Activated naive CD8-positive, alpha-beta T cell treated with anti-CD3 and anti-CD28 coated beads for 36 hours (primary cell): Measurements from ENCODE around the gene ADAM11. TPM values are rescaled to one million over a fixed set of nuclear protein-coding genes. Genes with fewer than 3 reads are reported as not detected.

Source experiments
- DNase-seq: peaks from one replicate; pipeline ENCODE4 v3.0.0; 2021
- H3K27ac Mint-ChIP-seq: one replicate; pipeline ENCODE4 v1.8.0; 2022; ENCODE audit warnings: mild to moderate bottlenecking, moderate library complexity, mixed read lengths
- H3K27me3 Mint-ChIP-seq: one replicate; pipeline ENCODE4 v1.8.0; 2022; ENCODE audit warnings: mild to moderate bottlenecking, mixed read lengths
- H3K36me3 Mint-ChIP-seq: one replicate; pipeline ENCODE4 v1.8.0; 2021; ENCODE audit warnings: mild to moderate bottlenecking, mixed read lengths
- H3K4me1 Mint-ChIP-seq: one replicate; pipeline ENCODE4 v1.8.0; 2021; ENCODE audit warnings: mixed read lengths
- H3K4me3 Mint-ChIP-seq: one replicate; pipeline ENCODE4 v1.8.0; 2022; ENCODE audit warnings: mild to moderate bottlenecking, moderate library complexity, mixed read lengths
- H3K9me3 Mint-ChIP-seq: one replicate; pipeline ENCODE4 v1.8.0; 2022; ENCODE audit warnings: mixed read lengths
- total RNA-seq, 2 experiments: library from RNA; stranded (reverse); gene quantifications; one replicate each; pipeline ENCODE4 v1.2.3, GENCODE V29; 2021

ADAM11 gene
- total RNA-seq, 2 experiments from 2014 or later: 0.10 TPM

GRCh38 chr17:44767493-44767892 lies 8.7 kb downstream of the ADAM11 start:
- Mint-ChIP-seq H3K27me3 (peaks cover 32% of the 10 kb centered on the region), H3K36me3 (no peaks in the 10 kb centered on the region), H3K27ac (no peak overlapping the region), H3K9me3 (no peaks in the 10 kb centered on the region), H3K4me3 (no peak overlapping the region), H3K4me1 (no peaks in the 10 kb centered on the region)
- DNase-seq: no peak

- no peak overlapping the region for H3K27ac Mint-ChIP-seq
- H3K36me3 Mint-ChIP-seq: no peaks in the 10 kb centered on the region
- peaks cover 31% of the 10 kb centered on the region for H3K27me3 Mint-ChIP-seq
- H3K9me3 Mint-ChIP-seq: no peaks in the 10 kb centered on the region
- no peak overlapping the region for H3K4me3 Mint-ChIP-seq
- no peak for DNase-seq
- H3K4me1 Mint-ChIP-seq: no peaks in the 10 kb centered on the region
Observed at GRCh38 chr17:44768505-44769142, 9.8 kb downstream of the ADAM11 start.

GRCh38 chr17:44769230-44769629 lies 10.4 kb downstream of the ADAM11 start:
- Mint-ChIP-seq H3K4me1 (no peaks in the 10 kb centered on the region), H3K27me3 (peaks cover 31% of the 10 kb centered on the region), H3K4me3 (no peak overlapping the region), H3K27ac (no peak overlapping the region), H3K36me3 (no peaks in the 10 kb centered on the region), H3K9me3 (no peaks in the 10 kb centered on the region)
- DNase-seq: no peak

- Mint-ChIP-seq H3K27me3 (peaks cover 31% of the 10 kb centered on the region), H3K36me3 (no peaks in the 10 kb centered on the region), H3K9me3 (no peaks in the 10 kb centered on the region), H3K4me3 (no peak overlapping the region), H3K4me1 (peaks cover 1% of the 10 kb centered on the region), H3K27ac (no peak overlapping the region)
- no peak for DNase-seq
Observed at GRCh38 chr17:44769647-44770084, 10.9 kb downstream of the ADAM11 start.

DNA sequence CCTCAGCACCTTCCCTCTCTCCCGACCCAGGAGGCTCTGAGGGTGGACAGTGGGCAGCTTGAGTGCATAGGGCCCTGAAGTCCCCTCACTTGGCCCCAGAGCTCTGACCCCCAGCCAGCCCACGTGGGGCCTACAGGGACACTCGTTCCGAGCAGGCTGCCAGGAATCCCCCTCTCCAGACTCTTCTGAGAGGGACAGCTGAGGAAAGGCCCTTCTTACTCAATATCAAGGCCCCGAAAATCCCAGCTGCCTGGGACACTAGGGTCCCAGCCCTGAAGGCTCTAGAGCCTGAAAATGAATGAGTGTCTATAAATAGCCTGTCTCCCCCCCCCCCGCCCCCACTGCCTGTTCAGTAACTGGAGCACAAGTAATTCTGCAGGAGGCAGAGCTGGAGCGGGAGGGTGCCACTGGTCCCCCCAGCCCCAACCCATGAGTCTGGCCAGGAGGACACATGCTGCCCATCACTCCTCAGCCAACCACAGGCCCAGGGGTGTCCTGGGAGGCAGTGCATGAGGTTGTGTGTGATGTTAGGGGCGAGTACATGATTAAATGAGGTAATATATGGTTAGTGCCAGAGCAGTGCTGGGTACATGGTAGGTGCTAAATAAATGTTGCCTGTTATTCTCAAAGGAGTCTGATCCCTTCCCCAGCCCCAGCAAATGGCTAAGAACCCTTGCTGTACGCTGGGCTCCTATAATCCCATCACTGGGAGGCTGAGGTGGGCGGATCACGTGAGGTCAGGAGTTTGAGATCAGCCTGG lies 11.6 kb downstream of the ADAM11 start:
- peaks cover 31% of the 10 kb centered on the region for H3K27me3 Mint-ChIP-seq
- peaks cover 4% of the 10 kb centered on the region for H3K4me1 Mint-ChIP-seq
- no peak overlapping the region for H3K4me3 Mint-ChIP-seq
- no peak for DNase-seq
- H3K9me3 Mint-ChIP-seq: no peaks in the 10 kb centered on the region
- H3K36me3 Mint-ChIP-seq: no peaks in the 10 kb centered on the region
- H3K27ac Mint-ChIP-seq: no peak overlapping the region

GRCh38 chr17:44772308-44773045 lies 13.7 kb downstream of the ADAM11 start:
- Mint-ChIP-seq H3K27me3 (peaks cover 20% of the 10 kb centered on the region), H3K9me3 (no peaks in the 10 kb centered on the region), H3K4me3 (no peak overlapping the region), H3K36me3 (no peaks in the 10 kb centered on the region), H3K27ac (no peak overlapping the region), H3K4me1 (peaks cover 6% of the 10 kb centered on the region)
- no peak for DNase-seq

GRCh38 chr17:44773140-44773539 lies 14.4 kb downstream of the ADAM11 start:
- Mint-ChIP-seq H3K4me1 (peaks cover 6% of the 10 kb centered on the region), H3K27ac (no peak overlapping the region), H3K4me3 (no peak overlapping the region), H3K27me3 (peaks cover 15% of the 10 kb centered on the region), H3K9me3 (no peaks in the 10 kb centered on the region), H3K36me3 (no peaks in the 10 kb centered on the region)
- DNase-seq: no peak

DNA sequence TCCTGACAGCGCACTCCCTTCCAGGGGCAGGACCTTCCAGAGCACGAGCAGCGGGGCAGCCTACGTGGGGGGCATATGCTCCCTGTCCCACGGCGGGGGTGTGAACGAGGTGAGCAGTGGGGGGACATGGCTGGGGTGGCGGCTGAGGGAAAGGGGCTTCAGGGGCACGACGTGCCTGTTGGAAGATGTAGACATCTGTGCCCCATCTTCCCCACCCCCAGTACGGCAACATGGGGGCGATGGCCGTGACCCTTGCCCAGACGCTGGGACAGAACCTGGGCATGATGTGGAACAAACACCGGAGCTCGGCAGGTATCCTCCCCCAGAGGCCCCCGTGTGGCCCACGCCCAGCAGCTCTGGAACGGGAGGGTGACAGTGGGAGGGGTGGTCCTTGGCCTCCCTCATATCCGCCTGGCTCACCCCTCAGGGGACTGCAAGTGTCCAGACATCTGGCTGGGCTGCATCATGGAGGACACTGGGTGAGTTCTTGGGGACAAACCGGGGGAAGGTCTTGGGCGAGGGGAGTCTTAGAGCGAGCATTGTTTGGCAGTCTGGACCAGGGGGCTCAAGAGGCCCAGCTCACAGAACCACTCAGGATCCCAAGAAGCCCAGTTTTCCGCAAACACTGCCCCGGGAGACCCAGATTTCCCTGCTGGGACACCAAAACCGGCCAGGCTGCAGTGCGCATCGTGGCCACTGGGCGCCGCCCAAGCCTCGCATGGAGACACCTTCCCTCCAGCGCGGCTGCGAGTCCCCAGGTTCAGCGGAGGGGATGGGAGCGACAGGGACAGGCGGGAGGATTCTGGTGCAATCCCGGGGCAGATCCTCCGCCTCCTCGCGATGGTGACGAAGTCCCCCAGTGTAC lies 15.7 kb downstream of the ADAM11 start:
- no peaks in the 10 kb centered on the region for H3K36me3 Mint-ChIP-seq
- H3K4me3 Mint-ChIP-seq: peak overlapping the region; percentile 74
- H3K27me3 Mint-ChIP-seq: peaks cover 10% of the 10 kb centered on the region
- H3K27ac Mint-ChIP-seq: peak overlapping the region; percentile 47
- H3K4me1 Mint-ChIP-seq: peaks cover 8% of the 10 kb centered on the region
- no peaks in the 10 kb centered on the region for H3K9me3 Mint-ChIP-seq
- peak; percentile 87 for DNase-seq

- H3K27ac Mint-ChIP-seq: peak overlapping the region; percentile 47
- peak; percentile 98 for DNase-seq
- H3K9me3 Mint-ChIP-seq: no peaks in the 10 kb centered on the region
- H3K4me3 Mint-ChIP-seq: peak overlapping the region; percentile 74
- H3K36me3 Mint-ChIP-seq: no peaks in the 10 kb centered on the region
- peaks cover 12% of the 10 kb centered on the region for H3K27me3 Mint-ChIP-seq
- peaks cover 8% of the 10 kb centered on the region for H3K4me1 Mint-ChIP-seq
Observed at GRCh38 chr17:44775136-44775837, 16.5 kb downstream of the ADAM11 start.

DNA sequence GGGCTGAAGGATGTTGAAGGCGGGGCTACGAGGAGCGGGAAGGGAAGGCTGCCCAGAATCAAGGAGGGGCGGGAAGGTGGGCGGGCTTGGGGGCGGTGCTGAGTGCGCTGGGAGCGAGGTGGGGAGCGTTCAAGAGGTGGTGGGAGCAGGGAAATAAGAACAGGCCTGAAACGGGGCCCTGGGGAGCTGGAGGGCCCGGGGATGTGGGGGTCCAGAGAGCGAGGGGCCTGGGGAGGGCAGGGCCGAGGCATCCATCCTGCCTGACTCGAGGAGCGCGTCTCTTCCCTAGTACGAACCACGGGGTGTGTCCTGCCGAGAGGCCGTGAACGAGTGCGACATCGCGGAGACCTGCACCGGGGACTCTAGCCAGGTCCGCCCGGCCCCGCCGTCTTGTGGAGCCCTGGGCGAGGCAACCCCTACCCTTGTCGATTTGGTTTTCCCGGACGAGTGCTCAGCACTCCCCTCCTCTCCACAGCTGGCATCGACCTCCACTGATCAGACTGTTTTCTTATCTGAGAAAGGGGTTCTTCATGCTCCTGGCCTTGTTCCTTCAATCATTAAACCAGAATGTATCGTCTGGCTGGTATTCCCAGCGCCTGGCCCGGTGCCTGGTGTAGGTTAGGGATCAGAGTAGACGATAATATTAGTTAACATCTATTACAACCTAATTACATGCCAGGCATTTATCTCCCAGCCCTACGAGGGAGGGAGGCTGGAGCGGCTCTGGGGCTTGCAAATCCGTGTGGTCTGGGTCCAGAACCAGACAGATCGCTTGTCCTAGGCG lies 17.2 kb downstream of the ADAM11 start:
- Mint-ChIP-seq H3K36me3 (no peaks in the 10 kb centered on the region), H3K27ac (no peak overlapping the region), H3K4me3 (peak overlapping the region; percentile 74), H3K9me3 (no peaks in the 10 kb centered on the region), H3K4me1 (peaks cover 8% of the 10 kb centered on the region), H3K27me3 (peaks cover 6% of the 10 kb centered on the region)
- DNase-seq: no peak

DNA sequence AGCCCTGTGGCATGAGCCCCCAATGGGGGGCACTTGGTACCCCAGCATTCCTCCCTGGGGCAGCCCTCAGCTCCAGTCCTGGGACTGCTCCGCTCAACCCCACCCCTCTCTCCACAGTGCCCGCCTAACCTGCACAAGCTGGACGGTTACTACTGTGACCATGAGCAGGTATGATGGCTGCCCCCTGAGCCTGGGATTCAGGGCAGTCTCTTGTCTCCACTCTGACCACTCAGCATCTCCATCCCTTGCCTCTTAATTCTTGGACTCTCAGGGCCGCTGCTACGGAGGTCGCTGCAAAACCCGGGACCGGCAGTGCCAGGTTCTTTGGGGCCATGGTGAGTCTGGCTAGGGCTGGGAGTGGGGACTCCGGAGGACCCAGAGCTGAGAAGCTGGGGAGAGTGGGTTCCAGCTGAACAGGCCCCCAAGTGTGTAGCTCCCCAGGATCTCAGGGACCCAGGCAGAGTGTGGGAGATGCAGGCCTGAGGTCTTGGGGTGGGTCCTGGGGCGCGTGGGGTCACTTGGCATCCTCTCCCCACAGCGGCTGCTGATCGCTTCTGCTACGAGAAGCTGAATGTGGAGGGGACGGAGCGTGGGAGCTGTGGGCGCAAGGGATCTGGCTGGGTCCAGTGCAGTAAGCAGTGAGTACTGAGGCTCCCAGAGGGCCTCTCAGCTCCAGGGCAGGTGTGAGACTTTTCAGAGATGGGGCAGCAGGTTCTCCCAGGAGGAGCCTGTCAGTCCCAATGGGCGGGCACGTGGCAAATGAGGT lies 18.0 kb downstream of the ADAM11 start:
- no peak for DNase-seq
- no peak overlapping the region for H3K27ac Mint-ChIP-seq
- H3K9me3 Mint-ChIP-seq: no peaks in the 10 kb centered on the region
- H3K4me3 Mint-ChIP-seq: no peak overlapping the region
- H3K27me3 Mint-ChIP-seq: peaks cover 6% of the 10 kb centered on the region
- H3K36me3 Mint-ChIP-seq: no peaks in the 10 kb centered on the region
- peaks cover 8% of the 10 kb centered on the region for H3K4me1 Mint-ChIP-seq

GRCh38 chr17:44777394-44778348 lies 18.9 kb downstream of the ADAM11 start:
- Mint-ChIP-seq H3K27me3 (peaks cover 6% of the 10 kb centered on the region), H3K36me3 (no peaks in the 10 kb centered on the region), H3K4me1 (peaks cover 8% of the 10 kb centered on the region), H3K27ac (no peak overlapping the region), H3K9me3 (no peaks in the 10 kb centered on the region), H3K4me3 (no peak overlapping the region)
- DNase-seq: no peak
